Stimulated activated CD8-positive, alpha-beta memory T cell treated with anti-CD3 and anti-CD28 coated beads, Interleukin-4, amount 100 ng/mL, for 1 hour (primary cell): ENCODE results near the gene SCP2.

Source experiments
- DNase-seq, 2 donors: peaks; one replicate each; pipeline ENCODE4 v3.0.0-alpha.2; 2020; ENCODE audit warnings: low read depth in 2 of 2, low spot score in 1 of 2

Gene SCP2

GRCh38 chr1:53080769-53081168, 153.7 kb downstream of the SCP2 start:
- DNase-seq = no peak

GRCh38 chr1:53081384-53082066, 154.4 kb downstream of the SCP2 start:
- DNase-seq = no peak

GRCh38 chr1:53082826-53083455, 155.9 kb downstream of the SCP2 start:
- no peak for DNase-seq

- DNase-seq = no peak
Observed at GRCh38 chr1:53083636-53084588, 156.8 kb downstream of the SCP2 start.

GRCh38 chr1:53084589-53084971, 157.5 kb downstream of the SCP2 start:
- DNase-seq = no peak

- DNase-seq = no peak
Observed at GRCh38 chr1:53085405-53085804, 158.3 kb downstream of the SCP2 start.

GRCh38 chr1:53086491-53087070, 159.5 kb downstream of the SCP2 start:
- no peak for DNase-seq

GRCh38 chr1:53087332-53088285, 160.5 kb downstream of the SCP2 start:
- no peak for DNase-seq

GRCh38 chr1:53088616-53089300, 161.7 kb downstream of the SCP2 start:
- DNase-seq = no peak

GRCh38 chr1:53089478-53090226, 162.6 kb downstream of the SCP2 start:
- DNase-seq = no peak

- no peak for DNase-seq
Observed at GRCh38 chr1:53090227-53091147, 163.4 kb downstream of the SCP2 start.

- no peak for DNase-seq
Observed at GRCh38 chr1:53091841-53092645, 165.0 kb downstream of the SCP2 start.

GRCh38 chr1:53092659-53093450, 165.8 kb downstream of the SCP2 start:
- DNase-seq = no peak

- DNase-seq = no peak
Observed at GRCh38 chr1:53093451-53093754, 166.3 kb downstream of the SCP2 start.

- no peak for DNase-seq
Observed at GRCh38 chr1:53093778-53094532, 166.9 kb downstream of the SCP2 start.

GRCh38 chr1:53094533-53094919, 167.4 kb downstream of the SCP2 start:
- DNase-seq = no peak
